CD4-positive, alpha-beta memory T cell (primary cell): ENCODE measurements around the gene RSPRY1. TPM values are rescaled to one million over a fixed set of nuclear protein-coding genes. Genes with fewer than 3 reads are reported as not detected.

Source experiments
- CTCF ChIA-PET: fragments of 350-600 bp; sonication (Branson Sonifier 250); formaldehyde crosslinking; loops from one replicate; lab custom pipeline; 2021; ENCODE audit warnings: inconsistent platforms; ENCODE audit not compliant: partially characterized antibody; lab: Charles Lee
- POLR2A ChIA-PET: fragments of 350-600 bp; sonication (Branson Sonifier 250); formaldehyde crosslinking; loops from one replicate; lab custom pipeline; 2021; ENCODE audit not compliant: partially characterized antibody; lab: Charles Lee
- DNase-seq, 5 donors: peaks; one replicate each; pipeline versions ENCODE4 v3.0.0 to v3.0.0-alpha.2; 2020 to 2022; ENCODE audit warnings: mixed read lengths in 1 of 5
- H3K27ac ChIP-seq: one replicate; pipeline ENCODE4 v1.7.0; 2013; ENCODE audit warnings: low read depth, low read length
- H3K27me3 ChIP-seq: 2 replicates; pipeline ENCODE4 v1.7.0; 2013; ENCODE audit warnings: mild to moderate bottlenecking, low read length, moderate library complexity; ENCODE audit not compliant: insufficient read depth
- H3K36me3 ChIP-seq: 2 replicates; pipeline ENCODE4 v1.7.0; 2013; ENCODE audit warnings: mild to moderate bottlenecking, low read length, moderate library complexity; ENCODE audit not compliant: insufficient read depth
- H3K4me1 ChIP-seq: 2 replicates; pipeline ENCODE4 v1.7.0; 2013; ENCODE audit warnings: mild to moderate bottlenecking, low read length, moderate library complexity; ENCODE audit not compliant: insufficient read depth
- H3K4me3 ChIP-seq, 2 donors: one replicate each; pipeline ENCODE4 v1.7.0; 2013; ENCODE audit warnings: low read length in 2 of 2, mild to moderate bottlenecking in 1 of 2
- H3K9me3 ChIP-seq, 2 donors: one replicate each; pipeline ENCODE4 v1.7.0; 2013; ENCODE audit warnings: low read length in 2 of 2, control low read depth in 1 of 2; ENCODE audit not compliant: control insufficient read depth in 1 of 2
- H3K27ac Mint-ChIP-seq, 7 donors: one replicate each; pipeline ENCODE4 v1.8.0; 2020 to 2021; ENCODE audit warnings: mixed read lengths in 7 of 7, mild to moderate bottlenecking in 6 of 7, inconsistent platforms in 3 of 7, moderate library complexity in 3 of 7
- H3K27me3 Mint-ChIP-seq, 2 donors: one replicate each; pipeline ENCODE4 v1.8.0; 2020 to 2021; ENCODE audit warnings: mixed read lengths in 2 of 2
- H3K36me3 Mint-ChIP-seq, 2 donors: one replicate each; pipeline ENCODE4 v1.8.0; 2020 to 2021; ENCODE audit warnings: mixed read lengths in 2 of 2, inconsistent platforms in 1 of 2, mild to moderate bottlenecking in 1 of 2
- H3K4me1 Mint-ChIP-seq, 4 donors: one replicate each; pipeline ENCODE4 v1.8.0; 2020 to 2021; ENCODE audit warnings: mixed read lengths in 4 of 4, mild to moderate bottlenecking in 1 of 4
- H3K4me3 Mint-ChIP-seq, 8 donors: one replicate each; pipeline ENCODE4 v1.8.0; 2020 to 2021; ENCODE audit warnings: mixed read lengths in 8 of 8, mild to moderate bottlenecking in 7 of 8, moderate library complexity in 6 of 8, inconsistent platforms in 3 of 8
- H3K9me3 Mint-ChIP-seq, 8 donors: one replicate each; pipeline ENCODE4 v1.8.0; 2020 to 2021; ENCODE audit warnings: mixed read lengths in 8 of 8, mild to moderate bottlenecking in 5 of 8, inconsistent platforms in 3 of 8, moderate library complexity in 1 of 8
- intact Hi-C: fragments of 100-400 bp; cut with micrococcal nuclease; formaldehyde crosslinking; loops from one replicate; pipeline ENCODE4 v1.15.1; 2023
- polyA plus RNA-seq, 2 donors: library from polyadenylated mRNA; unstranded; fragments of 300-500 nt; fragmentation: Illumina TruSeq; gene quantifications; one replicate each; pipeline ENCODE4 v1.2.3, GENCODE V29; 2021
- total RNA-seq, 2 experiments: library from RNA; stranded (reverse); gene quantifications; one replicate each; pipeline ENCODE4 v1.2.3, GENCODE V29; 2021

The RSPRY1 gene
- total and polyA plus RNA-seq, 4 experiments from 2014 or later: 28.5 to 38.0 (median 33.4) TPM

DNA sequence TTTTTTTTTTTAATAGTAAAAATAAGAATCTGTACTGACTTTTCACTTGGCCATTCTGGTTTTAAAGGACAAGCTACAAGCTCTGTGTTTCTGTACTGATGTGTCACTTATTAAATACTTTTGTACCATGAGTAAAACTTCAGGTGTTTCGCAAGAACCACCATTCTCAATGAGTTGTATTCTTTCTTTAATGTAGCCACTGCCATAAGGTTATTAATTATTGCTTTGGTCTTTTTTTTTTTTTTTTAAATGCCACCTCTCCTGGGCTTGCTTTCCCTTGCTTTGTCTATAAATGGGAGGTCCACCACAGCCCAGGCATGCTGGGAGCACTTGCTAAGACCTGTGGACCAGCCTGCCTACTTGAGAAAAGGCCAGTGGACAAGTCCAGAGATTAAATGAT lies 67.3 kb downstream of the RSPRY1 start:
- ChIA-PET POLR2A (no interaction called here), CTCF (no interaction called here)
- no peak overlapping the region for H3K27ac ChIP-seq
- no peak for DNase-seq
- intact Hi-C loops: no loop called here
- peaks cover 26% of the 10 kb centered on the region for H3K36me3 ChIP-seq
- no peaks in the 10 kb centered on the region for H3K4me1 ChIP-seq
- H3K9me3 ChIP-seq: no peaks in the 10 kb centered on the region
- Mint-ChIP-seq H3K4me3 (no peak overlapping the region), H3K36me3 (peaks cover 31 to 40% of the 10 kb centered on the region in 2 donors), H3K4me1 (peaks cover 0 to 3% (median 1%) of the 10 kb centered on the region in 4 donors), H3K9me3 (no peaks in the 10 kb centered on the region), H3K27me3 (no peaks in the 10 kb centered on the region), H3K27ac (no peak overlapping the region)
- H3K27me3 ChIP-seq: no peaks in the 10 kb centered on the region
- no peak overlapping the region for H3K4me3 ChIP-seq

GRCh38 chr16:57255686-57256415 lies 69.7 kb downstream of the RSPRY1 start:
- Histone ChIP-seq H3K27me3 (no peaks in the 10 kb centered on the region), H3K9me3 (no peaks in the 10 kb centered on the region), H3K36me3 (peaks cover 9% of the 10 kb centered on the region), H3K4me3 (no peak overlapping the region), H3K4me1 (peaks cover 7% of the 10 kb centered on the region), H3K27ac (no peak overlapping the region)
- intact Hi-C loops: no loop called here
- Mint-ChIP-seq H3K4me1 (peaks cover 3 to 16% (median 7%) of the 10 kb centered on the region in 4 donors), H3K27ac (peak overlapping the region in 1 of 7 donors; percentile 83), H3K27me3 (no peaks in the 10 kb centered on the region), H3K36me3 (peaks cover 16 to 24% of the 10 kb centered on the region in 2 donors), H3K4me3 (no peak overlapping the region), H3K9me3 (no peaks in the 10 kb centered on the region)
- ChIA-PET CTCF (interaction anchor here (1.1 kb wide), 1 partner anchor 45 kb away, joined by 3 read pairs; no protein-coding TSS in a partner anchor), POLR2A (interaction anchor here (0.9 to 1.2 kb wide), 2 partner anchors 11 to 45 kb away, joined by 3 read pairs; partner anchors contain the start of gene ARL2BP)
- no peak for DNase-seq

GRCh38 chr16:57256601-57257395 lies 70.7 kb downstream of the RSPRY1 start:
- Histone ChIP-seq H3K4me1 (peaks cover 7% of the 10 kb centered on the region), H3K27ac (no peak overlapping the region), H3K27me3 (no peaks in the 10 kb centered on the region), H3K36me3 (peaks cover 9% of the 10 kb centered on the region), H3K9me3 (no peaks in the 10 kb centered on the region), H3K4me3 (no peak overlapping the region)
- POLR2A ChIA-PET: interaction anchor here (0.6 to 1.2 kb wide), 2 partner anchors 12 to 25 kb away, joined by 3 read pairs; partner anchors contain the start of gene ARL2BP
- intact Hi-C loops: no loop called here
- H3K27me3 Mint-ChIP-seq: no peaks in the 10 kb centered on the region
- H3K9me3 Mint-ChIP-seq: no peaks in the 10 kb centered on the region
- H3K36me3 Mint-ChIP-seq: peaks cover 11 to 20% of the 10 kb centered on the region in 2 donors
- H3K4me1 Mint-ChIP-seq: peaks cover 3 to 16% (median 7%) of the 10 kb centered on the region in 4 donors
- no peak for DNase-seq
- CTCF ChIA-PET: no interaction called here
- H3K4me3 Mint-ChIP-seq: no peak overlapping the region
- peak overlapping the region in 1 of 7 donors; percentile 85 for H3K27ac Mint-ChIP-seq

DNA sequence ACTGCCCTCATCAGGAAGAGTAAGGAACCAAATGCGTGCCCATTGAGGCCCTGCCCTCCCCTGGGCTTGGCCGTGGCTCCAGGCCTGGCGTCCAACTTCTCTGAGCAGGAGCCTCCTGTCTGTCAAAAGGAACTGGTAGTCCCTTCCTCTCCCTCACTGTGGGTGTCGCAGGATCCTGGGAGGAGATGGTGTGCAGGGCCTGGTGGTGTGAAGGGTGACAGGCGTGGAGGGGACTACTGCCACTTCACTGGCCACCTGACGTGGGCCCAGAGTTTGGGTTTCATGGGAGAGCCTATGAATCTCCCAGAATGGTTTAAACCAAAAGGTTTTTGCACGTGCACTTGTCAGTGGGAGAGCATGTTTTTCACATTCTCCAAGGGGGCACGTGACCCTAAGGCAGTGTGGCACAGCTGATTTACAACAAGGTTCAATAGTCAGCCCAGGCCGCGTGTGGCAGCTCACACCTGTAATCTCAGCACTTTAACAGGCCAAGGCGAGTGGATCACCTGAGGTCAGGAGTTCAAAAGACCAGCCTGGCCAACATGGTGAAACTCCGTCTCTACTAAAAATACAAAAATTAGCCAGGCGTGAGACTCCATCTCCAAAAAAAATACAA lies 71.4 kb downstream of the RSPRY1 start:
- no peaks in the 10 kb centered on the region for H3K9me3 ChIP-seq
- Mint-ChIP-seq H3K9me3 (no peaks in the 10 kb centered on the region), H3K27ac (peak overlapping the region in 1 of 7 donors; percentile 85), H3K4me1 (peaks cover 3 to 16% (median 7%) of the 10 kb centered on the region in 4 donors), H3K36me3 (peaks cover 4 to 13% of the 10 kb centered on the region in 2 donors), H3K27me3 (no peaks in the 10 kb centered on the region), H3K4me3 (no peak overlapping the region)
- H3K4me1 ChIP-seq: peaks cover 7% of the 10 kb centered on the region
- H3K27me3 ChIP-seq: no peaks in the 10 kb centered on the region
- no peak overlapping the region for H3K27ac ChIP-seq
- no peak for DNase-seq
- ChIA-PET CTCF (no interaction called here), POLR2A (interaction anchor here (0.6 kb wide), 1 partner anchor 24 kb away, joined by 3 read pairs; no protein-coding TSS in a partner anchor)
- no peak overlapping the region for H3K4me3 ChIP-seq
- intact Hi-C loops: no loop called here
- H3K36me3 ChIP-seq: peaks cover 1% of the 10 kb centered on the region

DNA sequence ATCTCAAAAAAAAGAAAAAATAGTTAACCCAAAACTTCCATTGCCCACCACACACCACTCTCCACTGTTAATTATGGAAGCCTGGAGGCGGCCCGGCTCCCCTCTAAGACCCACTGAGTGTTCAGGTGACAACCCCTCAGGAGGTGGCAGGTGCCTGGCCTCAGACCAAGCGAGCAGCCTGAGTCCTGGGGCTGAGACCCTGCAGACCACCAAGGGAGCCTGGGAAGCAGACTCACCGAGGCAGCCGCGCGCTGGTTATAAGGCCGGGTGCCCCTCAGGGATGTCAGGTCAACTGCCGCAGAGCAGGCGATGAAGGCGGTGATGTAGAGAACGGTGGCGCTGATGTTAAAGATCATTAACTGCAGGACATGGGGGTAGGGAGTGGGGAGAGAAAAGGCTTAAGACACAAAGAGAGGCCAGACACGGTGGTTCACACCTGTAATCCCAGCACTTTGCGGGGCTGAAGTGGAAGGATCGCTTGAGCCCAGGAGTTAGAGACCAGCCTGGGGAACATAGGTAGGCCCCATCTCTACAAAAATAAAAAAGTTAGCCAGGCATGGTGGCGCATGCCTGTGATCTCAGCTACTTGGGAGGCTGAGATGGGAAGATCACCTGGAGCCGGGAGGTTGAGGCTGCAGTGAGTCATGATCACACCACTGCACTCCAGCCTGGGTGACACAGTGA lies 72.2 kb downstream of the RSPRY1 start:
- Mint-ChIP-seq H3K4me1 (peaks cover 3 to 16% (median 7%) of the 10 kb centered on the region in 4 donors), H3K9me3 (no peaks in the 10 kb centered on the region), H3K27ac (peak overlapping the region in 1 of 7 donors; percentile 82), H3K4me3 (no peak overlapping the region), H3K36me3 (peaks cover 0 to 7% of the 10 kb centered on the region in 2 donors), H3K27me3 (no peaks in the 10 kb centered on the region)
- no peak overlapping the region for H3K4me3 ChIP-seq
- no peaks in the 10 kb centered on the region for H3K9me3 ChIP-seq
- CTCF ChIA-PET: no interaction called here
- H3K27me3 ChIP-seq: no peaks in the 10 kb centered on the region
- H3K36me3 ChIP-seq: no peaks in the 10 kb centered on the region
- DNase-seq: no peak
- H3K4me1 ChIP-seq: peaks cover 7% of the 10 kb centered on the region
- POLR2A ChIA-PET: interaction anchor here (1.2 kb wide), 1 partner anchor 13 kb away, joined by 4 read pairs; the partner anchor contains the start of gene ARL2BP
- intact Hi-C loops: no loop called here
- H3K27ac ChIP-seq: no peak overlapping the region

DNA sequence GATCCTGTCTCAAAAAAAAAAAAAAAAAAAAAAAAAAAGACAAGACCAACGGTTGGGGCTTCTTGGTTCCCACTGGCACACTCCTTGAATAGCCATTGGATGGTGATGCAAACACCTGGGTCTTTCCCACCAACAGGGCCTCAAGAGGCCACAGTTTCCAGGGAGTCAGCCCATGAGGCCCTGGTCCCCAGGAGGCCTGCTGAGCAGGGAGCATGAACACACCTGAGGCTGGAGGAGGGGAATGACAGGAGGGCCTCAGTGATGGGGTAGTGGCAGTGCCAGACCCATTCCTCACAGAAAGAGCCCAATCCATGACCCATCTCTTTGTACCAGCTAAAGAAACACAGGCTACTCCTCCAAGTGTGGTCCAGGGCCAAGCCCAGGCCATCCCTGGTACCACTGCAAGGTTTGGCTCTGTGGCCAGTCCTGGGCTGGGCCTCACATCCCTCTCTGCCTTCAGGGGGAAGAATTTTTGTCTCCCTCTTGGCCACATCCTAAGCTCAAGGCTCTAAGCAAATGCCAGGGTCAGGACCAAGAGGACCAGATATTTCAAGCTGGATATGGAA lies 72.9 kb downstream of the RSPRY1 start:
- Mint-ChIP-seq H3K4me3 (no peak overlapping the region), H3K36me3 (peaks cover 0 to 5% of the 10 kb centered on the region in 2 donors), H3K4me1 (peaks cover 3 to 16% (median 7%) of the 10 kb centered on the region in 4 donors), H3K9me3 (no peaks in the 10 kb centered on the region), H3K27me3 (no peaks in the 10 kb centered on the region), H3K27ac (no peak overlapping the region)
- CTCF ChIA-PET: no interaction called here
- DNase-seq: no peak
- Histone ChIP-seq H3K9me3 (no peaks in the 10 kb centered on the region), H3K27me3 (no peaks in the 10 kb centered on the region), H3K4me3 (no peak overlapping the region), H3K27ac (no peak overlapping the region), H3K36me3 (no peaks in the 10 kb centered on the region), H3K4me1 (peaks cover 7% of the 10 kb centered on the region)
- intact Hi-C loops: no loop called here
- POLR2A ChIA-PET: interaction anchor here (1.2 kb wide), 1 partner anchor 14 kb away, joined by 4 read pairs; the partner anchor contains the start of gene ARL2BP
